DOHH2 (cell line): ENCODE results near the gene ZC3HAV1.
"Not testable (repeated sequence)": the region's sequence is repeated elsewhere in the genome, so short reads cannot be mapped to it uniquely, and the experiment has no call there.

ENCODE experiments used
- H3F3A ChIP-seq: fragments of 200-600 bp; sonication (generic), shearing (Covaris generic); 2 replicates; pipeline ENCODE4 v1.6.0; 2016; ENCODE audit warnings: antibody characterized with exemption, mild to moderate bottlenecking; ENCODE audit not compliant: control insufficient read depth, insufficient read depth
- H3K27ac ChIP-seq: fragments of 200-600 bp; sonication (generic); 2 replicates; pipeline ENCODE4 v1.5.1; 2014; ENCODE audit warnings: low read depth, mild to moderate bottlenecking, low read length, moderate library complexity
- H3K27me3 ChIP-seq: fragments of 200-600 bp; sonication (generic); 2 replicates; pipeline ENCODE4 v1.6.1; 2014; ENCODE audit warnings: mild to moderate bottlenecking, low read length, mixed read lengths; ENCODE audit not compliant: control insufficient read depth
- H3K36me3 ChIP-seq: fragments of 200-600 bp; sonication (generic); 2 replicates; pipeline ENCODE4 v1.6.1; 2014; ENCODE audit warnings: mild to moderate bottlenecking, low read length, moderate library complexity, mixed read lengths; ENCODE audit not compliant: control insufficient read depth
- H3K4me1 ChIP-seq: fragments of 200-600 bp; sonication (generic); 2 replicates; pipeline ENCODE4 v1.6.1; 2014; ENCODE audit warnings: mild to moderate bottlenecking, low read length, mixed read lengths; ENCODE audit not compliant: control insufficient read depth
- H3K4me2 ChIP-seq: fragments of 200-600 bp; sonication (generic); 2 replicates; pipeline ENCODE4 v1.6.0; 2014; ENCODE audit warnings: mild to moderate bottlenecking, low read length, moderate library complexity
- H3K4me3 ChIP-seq: fragments of 200-600 bp; sonication (generic); 2 replicates; pipeline ENCODE4 v1.5.1; 2014; ENCODE audit warnings: mild to moderate bottlenecking, low read length, mixed read lengths
- H3K79me2 ChIP-seq: fragments of 200-600 bp; sonication (generic); 2 replicates; pipeline ENCODE4 v1.6.1; 2014; ENCODE audit warnings: mild to moderate bottlenecking, low read length, mixed read lengths; ENCODE audit not compliant: control insufficient read depth
- H3K9me2 ChIP-seq: fragments of 200-600 bp; sonication (generic); replicated peaks from 2 replicates; pipeline ENCODE4 v1.6.1; 2014; ENCODE audit warnings: mild to moderate bottlenecking, low read length, mixed read lengths; ENCODE audit not compliant: control insufficient read depth
- H3K9me3 ChIP-seq: fragments of 200-600 bp; sonication (generic); 2 replicates; pipeline ENCODE4 v1.6.1; 2014; ENCODE audit warnings: antibody characterized with exemption, low read length, mixed read lengths; ENCODE audit not compliant: control insufficient read depth, insufficient read depth
- H4K20me1 ChIP-seq: fragments of 200-600 bp; sonication (generic); 2 replicates; pipeline ENCODE4 v1.6.0; 2014; ENCODE audit warnings: low read depth, mild to moderate bottlenecking, antibody characterized with exemption, low read length, moderate library complexity; ENCODE audit not compliant: control insufficient read depth, insufficient read depth
- CTCF ChIP-seq: fragments of 200-600 bp; sonication (generic); IDR thresholded peaks from one replicate; pipeline ENCODE4 v1.5.1; 2014; ENCODE audit warnings: antibody characterized with exemption, mild to moderate bottlenecking, low read depth, low read length; ENCODE audit not compliant: poor library complexity, severe bottlenecking
- EZH2phosphoT487 ChIP-seq: fragments of 200-600 bp; sonication (generic); IDR thresholded peaks from 2 replicates; pipeline ENCODE4 v1.6.1; 2017; ENCODE audit warnings: borderline replicate concordance, mild to moderate bottlenecking, antibody characterized with exemption, low read length, moderate library complexity, mixed read lengths

The ZC3HAV1 gene

DNA sequence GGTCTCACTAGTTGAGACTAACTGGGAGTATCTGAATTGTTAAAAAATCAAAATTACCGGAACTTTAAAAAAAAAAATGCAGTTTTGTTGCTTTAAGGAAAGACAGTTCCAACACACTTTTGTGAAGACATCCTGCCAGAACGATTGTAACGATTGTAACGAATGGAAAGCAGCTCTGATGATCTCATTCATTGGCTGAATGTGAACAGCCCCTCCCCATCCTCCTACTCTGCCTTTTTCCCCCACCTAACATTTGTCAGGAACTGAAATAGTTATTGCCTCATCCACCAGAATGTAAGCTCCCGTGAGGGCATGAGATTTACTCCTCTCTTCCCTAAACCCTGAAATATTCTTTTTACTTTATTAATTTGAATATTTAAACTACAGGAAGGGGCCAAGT, 50.6 kb downstream of the ZC3HAV1 start:
- H3K36me3 ChIP-seq, result peaks cover 54% of the 10 kb centered on the region
- H3K4me1 ChIP-seq, result peaks cover 12% of the 10 kb centered on the region
- H3K9me3 ChIP-seq, result no peaks in the 10 kb centered on the region
- no peaks in the 10 kb centered on the region for H3K27me3 ChIP-seq
- no peaks in the 10 kb centered on the region; the same call in 1 of the 2 replicates for H4K20me1 ChIP-seq
- H3K79me2 ChIP-seq, result no peaks in the 10 kb centered on the region
- no peak overlapping the region for H3K27ac ChIP-seq
- H3K9me2 ChIP-seq, result no peaks in the 10 kb centered on the region
- 0 out of 2 replicates have a peak, but pooled peaks cover 2% of the 10 kb centered on the region for H3F3A ChIP-seq
- H3K4me2 ChIP-seq, result no peak overlapping the region
- H3K4me3 ChIP-seq, result no peak overlapping the region
- TF ChIP-seq EZH2phosphoT487, result no peak
- no peak for TF ChIP-seq CTCF

DNA sequence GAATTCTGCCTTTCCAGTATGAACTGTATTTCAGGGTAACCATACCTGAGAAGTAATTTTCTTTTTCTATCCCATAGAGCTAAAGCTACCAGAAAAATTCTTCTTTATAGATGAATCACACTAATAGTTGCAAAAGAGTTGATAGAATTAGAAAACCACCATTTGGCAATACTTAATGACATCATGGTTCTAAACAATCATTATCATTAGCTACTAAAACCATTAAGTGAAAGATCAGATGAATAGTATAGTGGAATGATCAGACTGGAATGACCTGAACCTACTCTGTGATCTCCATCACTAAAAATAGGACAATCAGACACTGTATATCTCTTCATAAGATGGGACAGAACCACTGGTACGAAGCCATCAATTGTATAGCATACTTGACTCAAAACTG, 53.8 kb downstream of the ZC3HAV1 start:
- Histone ChIP-seq H3K27ac (no peak overlapping the region), H3K27me3 (no peaks in the 10 kb centered on the region), H3K4me1 (peaks cover 10% of the 10 kb centered on the region), H3K79me2 (no peaks in the 10 kb centered on the region), H3F3A (0 out of 2 replicates have a peak, but pooled peaks cover under 1% of the 10 kb centered on the region), H3K9me2 (no peaks in the 10 kb centered on the region), H3K9me3 (no peaks in the 10 kb centered on the region), H3K4me3 (no peak overlapping the region), H3K36me3 (peaks cover 43% of the 10 kb centered on the region), H4K20me1 (no peaks in the 10 kb centered on the region; the same call in 1 of the 2 replicates), H3K4me2 (no peak overlapping the region)
- TF ChIP-seq EZH2phosphoT487 (no peak), CTCF (no peak)

DNA sequence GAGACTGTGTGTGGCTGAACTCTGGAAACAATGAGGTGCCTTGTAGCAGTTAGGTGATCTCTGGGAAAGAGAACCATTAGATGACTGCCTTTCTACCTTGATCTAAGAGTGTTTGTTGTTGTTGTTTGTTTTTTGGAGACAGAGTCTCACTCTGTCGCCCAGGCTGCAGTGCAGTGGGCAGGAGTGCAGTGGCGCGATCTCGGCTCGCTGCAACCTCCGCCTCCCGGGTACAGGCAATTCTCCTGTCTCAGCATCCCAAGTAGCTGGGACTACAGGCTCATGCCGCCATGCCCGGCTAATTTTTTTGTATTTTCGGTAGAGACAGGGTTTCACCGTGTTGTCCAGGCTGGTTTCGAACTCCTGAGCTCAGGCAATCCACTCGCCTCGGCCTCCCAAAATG, 54.9 kb downstream of the ZC3HAV1 start:
- H3F3A ChIP-seq, H3K4me3 ChIP-seq, H3K9me2 ChIP-seq, H3K4me1 ChIP-seq, H3K27ac ChIP-seq, H3K27me3 ChIP-seq, H3K4me2 ChIP-seq, H3K79me2 ChIP-seq, H3K9me3 ChIP-seq, H4K20me1 ChIP-seq: not testable (repeated sequence)
- H3K36me3 ChIP-seq, result peaks cover 43% of the 10 kb centered on the region

- H3K9me2 ChIP-seq, result no peaks in the 10 kb centered on the region
- H3F3A ChIP-seq, result no peaks in the 10 kb centered on the region
- H4K20me1 ChIP-seq, result no peaks in the 10 kb centered on the region
- no peaks in the 10 kb centered on the region for H3K9me3 ChIP-seq
- no peak overlapping the region for H3K4me2 ChIP-seq
- H3K27ac ChIP-seq, result no peak overlapping the region
- no peak for TF ChIP-seq CTCF
- no peak for TF ChIP-seq EZH2phosphoT487
- H3K27me3 ChIP-seq, result no peaks in the 10 kb centered on the region
- H3K79me2 ChIP-seq, result no peaks in the 10 kb centered on the region
- no peak overlapping the region for H3K4me3 ChIP-seq
- no peaks in the 10 kb centered on the region for H3K4me1 ChIP-seq
- H3K36me3 ChIP-seq, result peaks cover 48% of the 10 kb centered on the region
These were observed 55.4 kb downstream of the ZC3HAV1 start for GRCh38 chr7:139054101-139054500.
